Cardiac muscle cell (in vitro differentiated cells and primary cell): Measurements from ENCODE around the gene UNG. TPM values are rescaled to one million over a fixed set of nuclear protein-coding genes. Genes with fewer than 3 reads are reported as not detected.

Source experiments
- DNase-seq, 2 donors: peaks; one replicate each; pipeline versions ENCODE4 v3.0.0 to v3.0.0-alpha.2; 2010 to 2017; ENCODE audit warnings: low read depth in 1 of 2, low spot score in 1 of 2
- H3K27ac ChIP-seq: fragments of 200-600 bp; sonication (generic); 2 replicates; pipeline ENCODE4 v1.5.1; 2016
- H3K27me3 ChIP-seq: fragments of 200-600 bp; sonication (generic); 2 replicates; pipeline ENCODE4 v1.6.0; 2016; ENCODE audit warnings: control low read depth
- H3K36me3 ChIP-seq: fragments of 200-600 bp; sonication (generic); 2 replicates; pipeline ENCODE4 v1.5.1; 2016; ENCODE audit warnings: control low read depth
- H3K4me1 ChIP-seq: fragments of 200-600 bp; sonication (generic); 2 replicates; pipeline ENCODE4 v1.8.1; 2017; ENCODE audit warnings: low read depth, mild to moderate bottlenecking, mixed run types
- H3K4me3 ChIP-seq: fragments of 200-600 bp; sonication (generic); 2 replicates; pipeline ENCODE4 v1.5.1; 2016; ENCODE audit warnings: mild to moderate bottlenecking
- H3K9me3 ChIP-seq: fragments of 200-600 bp; sonication (generic); 2 replicates; pipeline ENCODE4 v1.5.1; 2017; ENCODE audit warnings: low read depth, mild to moderate bottlenecking, control low read depth
- CTCF ChIP-seq: IDR thresholded peaks from 2 replicates; pipeline ENCODE4 v1.5.1; 2012; ENCODE audit warnings: low read depth, mild to moderate bottlenecking, low read length
- polyA plus RNA-seq: library from polyadenylated mRNA; unstranded; fragments of >200 nt; fragmentation: Nextera tagmentation; extraction: Ambion mirVana; gene quantifications from 2 replicates; pipeline ENCODE4 v1.2.1, GENCODE V29; 2016
- total RNA-seq: library from RNA; depleted of rRNA; stranded (reverse); fragments of >200 nt; gene quantifications from 2 replicates; pipeline ENCODE4 v1.2.3, GENCODE V29; 2016

The UNG gene
- total and polyA plus RNA-seq, 2 experiments from 2014 or later = 85.7 to 133 TPM

- Histone ChIP-seq H3K9me3 (no peaks in the 10 kb centered on the region), H3K27me3 (no peaks in the 10 kb centered on the region), H3K4me3 (no peak overlapping the region), H3K27ac (no peak overlapping the region), H3K4me1 (peaks cover 27% of the 10 kb centered on the region), H3K36me3 (no peaks in the 10 kb centered on the region)
- TF ChIP-seq CTCF = peak; percentile 75
- DNase-seq = peak; percentile 36 to 84
These were observed 37.0 kb downstream of the UNG start for GRCh38 chr12:109134186-109134917.

GRCh38 chr12:109137055-109137454, 39.7 kb downstream of the UNG start:
- peaks cover 10% of the 10 kb centered on the region for H3K4me1 ChIP-seq
- no peak for DNase-seq
- H3K27ac ChIP-seq = no peak overlapping the region
- H3K36me3 ChIP-seq = peaks cover 10% of the 10 kb centered on the region
- no peaks in the 10 kb centered on the region for H3K9me3 ChIP-seq
- H3K27me3 ChIP-seq = no peaks in the 10 kb centered on the region
- H3K4me3 ChIP-seq = no peak overlapping the region
- no peak for TF ChIP-seq CTCF

GRCh38 chr12:109139360-109139759, 42.0 kb downstream of the UNG start:
- no peak for DNase-seq
- H3K27ac ChIP-seq = no peak overlapping the region
- no peak for TF ChIP-seq CTCF

GRCh38 chr12:109139791-109140190, 42.4 kb downstream of the UNG start:
- Histone ChIP-seq H3K27me3 (no peaks in the 10 kb centered on the region), H3K9me3 (no peaks in the 10 kb centered on the region)
- TF ChIP-seq CTCF = no peak

More at GRCh38 chr12:109139360-109139759, 42.0 kb downstream of the UNG start:
- Histone ChIP-seq H3K9me3 (no peaks in the 10 kb centered on the region), H3K36me3 (peaks cover 16% of the 10 kb centered on the region), H3K27me3 (no peaks in the 10 kb centered on the region), H3K4me3 (no peak overlapping the region), H3K4me1 (peaks cover 2% of the 10 kb centered on the region)

GRCh38 chr12:109140560-109140959, 43.2 kb downstream of the UNG start:
- no peak for DNase-seq
- no peaks in the 10 kb centered on the region for H3K9me3 ChIP-seq
- H3K4me1 ChIP-seq = no peaks in the 10 kb centered on the region
- no peak overlapping the region for H3K4me3 ChIP-seq
- no peak overlapping the region for H3K27ac ChIP-seq
- H3K27me3 ChIP-seq = no peaks in the 10 kb centered on the region
- H3K36me3 ChIP-seq = peaks cover 16% of the 10 kb centered on the region
- no peak for TF ChIP-seq CTCF

More at GRCh38 chr12:109139791-109140190, 42.4 kb downstream of the UNG start:
- Histone ChIP-seq H3K36me3 (peaks cover 16% of the 10 kb centered on the region), H3K27ac (no peak overlapping the region), H3K4me1 (no peaks in the 10 kb centered on the region), H3K4me3 (no peak overlapping the region)
- no peak for DNase-seq
